ENCODE measurements around the gene ATG4B.

- TF ChIP-seq CTCF (IDR thresholded peaks at IDR 0.05; ENCODE audit: borderline replicate concordance, extremely low read depth, low read length, poor library complexity, severe bottlenecking) = no peak
- TF ChIP-seq EZH2 (IDR thresholded peaks at IDR 0.05; ENCODE audit: borderline replicate concordance, low read depth, low read length, severe bottlenecking) = no peak
Observed at GRCh38 chr2:241666627-241667400, 29.3 kb downstream of the ATG4B start.
